Hematopoietic multipotent progenitor cell treated with erythropoietin and hydrocortisone succinate and interleukin-3 and kit ligand, for 17 days (in vitro differentiated cells): ENCODE measurements around the gene RNU1-1.
"Not testable (repeated sequence)": the region's sequence is repeated elsewhere in the genome, so short reads cannot be mapped to it uniquely, and the experiment has no call there.

ENCODE experiments used
- DNase-seq: peaks from one replicate; pipeline ENCODE4 v3.0.0-alpha.2; 2015; ENCODE audit warnings: low spot score

RNU1-1 gene

GRCh38 chr1:16493731-16494130 is 20.4 kb downstream of the RNU1-1 start:
- not testable (repeated sequence) for DNase-seq

GRCh38 chr1:16492937-16493336 is 21.1 kb downstream of the RNU1-1 start:
- not testable (repeated sequence) for DNase-seq

- DNase-seq, result no peak
These were observed 22.9 kb downstream of the RNU1-1 start for GRCh38 chr1:16491056-16491675.

GRCh38 chr1:16489195-16489880 is 24.7 kb downstream of the RNU1-1 start:
- DNase-seq, result not testable (repeated sequence)

- DNase-seq, result not testable (repeated sequence)
These were observed 27.1 kb downstream of the RNU1-1 start for GRCh38 chr1:16487011-16487410.

GRCh38 chr1:16486316-16486715 is 27.8 kb downstream of the RNU1-1 start:
- DNase-seq, result not testable (repeated sequence)

- no peak for DNase-seq
These were observed 29.2 kb downstream of the RNU1-1 start for GRCh38 chr1:16484931-16485330.

GRCh38 chr1:16484501-16484835 is 29.6 kb downstream of the RNU1-1 start:
- DNase-seq, result no peak

GRCh38 chr1:16483639-16484500 is 30.2 kb downstream of the RNU1-1 start:
- DNase-seq, result not testable (repeated sequence)

GRCh38 chr1:16483146-16483545 is 30.9 kb downstream of the RNU1-1 start:
- DNase-seq, result not testable (repeated sequence)

- DNase-seq, result no peak
These were observed 36.0 kb downstream of the RNU1-1 start for GRCh38 chr1:16478091-16478490.

- DNase-seq, result not testable (repeated sequence)
These were observed 38.0 kb downstream of the RNU1-1 start for GRCh38 chr1:16475771-16476770.

- not testable (repeated sequence) for DNase-seq
These were observed 39.2 kb downstream of the RNU1-1 start for GRCh38 chr1:16474891-16475290.

- no peak for DNase-seq
These were observed 39.8 kb downstream of the RNU1-1 start for GRCh38 chr1:16474166-16474800.

GRCh38 chr1:16468558-16468957 is 45.5 kb downstream of the RNU1-1 start:
- no peak for DNase-seq

GRCh38 chr1:16464917-16465625 is 49.0 kb downstream of the RNU1-1 start:
- DNase-seq, result no peak
